Activated naive CD8-positive, alpha-beta T cell treated with anti-CD3 and anti-CD28 coated beads, Interleukin-2, amount 50 U/mL, for 24 hours (primary cell): ENCODE data around the gene TNFRSF19.

ENCODE experiments used
- ATAC-seq: fragments of 150-1000 bp; cut with Tn5 transposase; one replicate; pipeline ENCODE4 v1.10.0; 2021
- DNase-seq: peaks from one replicate; pipeline ENCODE4 v3.0.0; 2021
- H3K27ac Mint-ChIP-seq: one replicate; pipeline ENCODE4 v1.8.0; 2021; ENCODE audit warnings: mild to moderate bottlenecking, mixed read lengths
- H3K27me3 Mint-ChIP-seq: one replicate; pipeline ENCODE4 v1.8.0; 2021; ENCODE audit warnings: mixed read lengths
- H3K36me3 Mint-ChIP-seq: one replicate; pipeline ENCODE4 v1.8.0; 2021; ENCODE audit warnings: low read depth, mixed read lengths
- H3K4me1 Mint-ChIP-seq: one replicate; pipeline ENCODE4 v1.8.0; 2021; ENCODE audit warnings: mixed read lengths
- H3K4me3 Mint-ChIP-seq: one replicate; pipeline ENCODE4 v1.8.0; 2021; ENCODE audit warnings: mild to moderate bottlenecking, moderate library complexity, mixed read lengths
- H3K9me3 Mint-ChIP-seq: one replicate; pipeline ENCODE4 v1.8.0; 2021; ENCODE audit warnings: mixed read lengths

TNFRSF19 gene

DNA sequence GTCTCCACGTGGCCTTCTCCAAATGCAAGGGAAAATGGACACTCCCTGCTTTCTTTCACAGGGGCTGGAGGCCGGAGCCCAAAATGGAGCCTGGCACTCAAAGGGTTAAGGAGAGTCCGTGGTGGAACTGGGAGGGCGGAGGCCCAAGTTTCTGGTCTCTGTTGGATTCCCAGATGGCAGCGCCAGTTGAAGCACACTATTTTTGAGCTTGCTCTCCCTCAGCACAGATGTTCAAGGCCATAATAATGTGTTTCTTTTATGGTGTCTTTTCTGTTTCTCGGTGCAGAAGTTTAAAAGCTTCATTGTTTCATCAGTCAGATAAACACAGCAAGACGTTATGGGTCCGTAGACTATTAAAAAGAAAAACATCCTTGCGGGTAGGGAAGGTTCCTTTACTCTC is 67.6 kb downstream of the TNFRSF19 start:
- H3K27ac Mint-ChIP-seq: no peak overlapping the region
- peaks cover 2% of the 10 kb centered on the region for H3K27me3 Mint-ChIP-seq
- no peak for ATAC-seq
- no peaks in the 10 kb centered on the region for H3K9me3 Mint-ChIP-seq
- no peak for DNase-seq
- no peaks in the 10 kb centered on the region for H3K4me1 Mint-ChIP-seq
- no peaks in the 10 kb centered on the region for H3K36me3 Mint-ChIP-seq
- no peak overlapping the region for H3K4me3 Mint-ChIP-seq

DNA sequence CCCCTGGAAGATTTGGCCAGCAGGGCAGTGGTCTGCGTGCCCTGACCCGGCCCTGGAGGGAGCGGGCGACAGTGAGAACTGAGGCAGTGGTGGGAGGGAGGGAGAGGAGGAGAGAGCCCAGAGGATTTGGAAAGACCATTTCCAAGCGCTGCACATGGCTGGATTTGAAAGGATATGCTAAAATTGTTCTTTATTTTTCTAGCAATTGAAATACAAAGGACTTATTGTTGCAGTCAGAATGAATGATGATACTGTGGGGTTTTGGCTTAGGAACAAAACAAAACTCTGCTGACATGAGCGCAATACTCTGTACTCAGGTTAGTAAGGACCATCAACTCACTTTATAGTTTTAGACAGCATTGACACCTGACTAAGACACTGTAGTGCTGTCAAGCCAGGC is 69.5 kb downstream of the TNFRSF19 start:
- H3K36me3 Mint-ChIP-seq: no peaks in the 10 kb centered on the region
- H3K27ac Mint-ChIP-seq: no peak overlapping the region
- ATAC-seq: no peak

DNA sequence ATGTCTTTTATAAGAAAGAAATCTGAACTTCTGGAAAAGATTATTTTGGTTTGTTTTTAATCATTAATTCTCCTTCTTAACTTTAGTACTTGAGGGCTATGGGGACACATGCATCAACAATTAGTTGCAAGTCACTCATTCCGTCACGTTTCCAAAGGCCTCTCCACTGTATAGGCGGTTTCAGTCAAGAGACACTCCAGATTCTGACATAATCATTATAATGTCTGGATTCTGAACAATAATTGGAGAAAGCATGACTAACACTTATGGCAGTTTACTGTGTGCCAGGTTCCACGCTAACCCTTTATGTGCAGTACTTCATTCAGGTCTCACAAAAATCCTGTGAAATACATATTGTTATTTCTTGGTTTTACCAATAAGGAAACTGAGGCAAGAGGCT is 71.9 kb downstream of the TNFRSF19 start:
- H3K9me3 Mint-ChIP-seq: no peaks in the 10 kb centered on the region
- DNase-seq: no peak
- H3K36me3 Mint-ChIP-seq: no peaks in the 10 kb centered on the region
- H3K4me3 Mint-ChIP-seq: no peak overlapping the region
- H3K27me3 Mint-ChIP-seq: peaks cover 2% of the 10 kb centered on the region
- H3K4me1 Mint-ChIP-seq: no peaks in the 10 kb centered on the region
- no peak for ATAC-seq
- no peak overlapping the region for H3K27ac Mint-ChIP-seq

More for the DNA sequence above, 69.5 kb downstream of the TNFRSF19 start:
- Mint-ChIP-seq H3K4me1 (no peaks in the 10 kb centered on the region), H3K4me3 (no peak overlapping the region), H3K9me3 (no peaks in the 10 kb centered on the region), H3K27me3 (peaks cover 2% of the 10 kb centered on the region)
- no peak for DNase-seq

DNA sequence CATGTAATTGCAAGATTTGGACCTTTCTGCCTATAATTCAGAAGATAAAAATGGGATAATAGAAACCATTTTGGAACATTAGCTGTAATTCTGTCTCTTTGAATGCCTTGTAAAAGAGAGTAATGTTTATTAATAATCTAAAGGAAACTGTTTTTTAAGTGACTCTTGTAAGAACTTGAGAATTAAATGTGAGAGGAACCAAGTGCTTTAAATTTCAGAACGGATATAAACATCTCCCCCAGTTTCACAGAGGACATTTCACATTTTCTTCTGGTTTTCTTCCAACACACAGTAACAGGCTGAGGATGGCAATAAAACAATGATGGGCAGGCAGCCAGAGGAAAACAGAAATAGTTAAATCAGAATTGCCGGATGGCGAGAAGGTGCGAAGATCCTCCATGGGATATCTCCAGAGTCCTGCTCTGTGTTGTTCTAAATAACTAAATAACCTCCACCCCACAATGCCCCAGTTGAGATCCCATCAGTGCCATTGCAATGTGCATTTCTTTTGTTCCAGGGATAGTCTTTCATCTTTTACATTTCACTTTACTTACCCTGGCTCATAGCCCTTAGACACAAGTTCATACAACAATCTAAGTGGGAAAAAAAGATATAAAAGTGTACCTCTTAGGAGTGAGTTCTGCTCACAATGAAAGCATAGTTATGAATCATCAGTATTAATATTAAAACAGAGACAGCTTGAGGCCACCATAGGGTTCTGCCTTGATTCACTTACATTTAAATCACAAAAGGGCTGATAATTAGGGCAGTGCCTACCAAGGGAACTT is 73.3 kb downstream of the TNFRSF19 start:
- no peaks in the 10 kb centered on the region for H3K36me3 Mint-ChIP-seq
- H3K4me1 Mint-ChIP-seq: no peaks in the 10 kb centered on the region
- H3K27me3 Mint-ChIP-seq: peaks cover 7% of the 10 kb centered on the region
- ATAC-seq (peak; percentile 28), DNase-seq (no peak)
- H3K9me3 Mint-ChIP-seq: no peaks in the 10 kb centered on the region
- H3K4me3 Mint-ChIP-seq: no peak overlapping the region
- no peak overlapping the region for H3K27ac Mint-ChIP-seq

DNA sequence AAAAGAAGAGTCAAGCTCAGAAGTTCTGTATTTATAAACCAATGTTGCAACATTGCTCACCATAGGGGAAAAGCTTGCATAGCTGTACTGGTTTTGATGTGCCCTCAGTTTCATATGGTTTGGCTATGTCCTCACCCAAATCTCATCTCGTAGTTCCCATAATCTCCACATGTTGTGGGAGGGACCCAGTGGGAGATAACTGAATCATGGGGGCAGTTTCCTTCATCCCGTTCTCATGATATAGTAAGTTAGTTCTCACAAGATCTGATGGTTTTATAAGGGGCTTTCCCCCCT is 73.9 kb downstream of the TNFRSF19 start:
- DNase-seq: no peak
- Mint-ChIP-seq H3K36me3 (no peaks in the 10 kb centered on the region), H3K4me3 (no peak overlapping the region), H3K27me3 (peaks cover 8% of the 10 kb centered on the region), H3K27ac (no peak overlapping the region), H3K4me1 (no peaks in the 10 kb centered on the region), H3K9me3 (no peaks in the 10 kb centered on the region)
- ATAC-seq: peak; percentile 15

GRCh38 chr13:23644527-23645138 is 74.4 kb downstream of the TNFRSF19 start:
- Mint-ChIP-seq H3K27ac (no peak overlapping the region), H3K4me3 (no peak overlapping the region)

DNA sequence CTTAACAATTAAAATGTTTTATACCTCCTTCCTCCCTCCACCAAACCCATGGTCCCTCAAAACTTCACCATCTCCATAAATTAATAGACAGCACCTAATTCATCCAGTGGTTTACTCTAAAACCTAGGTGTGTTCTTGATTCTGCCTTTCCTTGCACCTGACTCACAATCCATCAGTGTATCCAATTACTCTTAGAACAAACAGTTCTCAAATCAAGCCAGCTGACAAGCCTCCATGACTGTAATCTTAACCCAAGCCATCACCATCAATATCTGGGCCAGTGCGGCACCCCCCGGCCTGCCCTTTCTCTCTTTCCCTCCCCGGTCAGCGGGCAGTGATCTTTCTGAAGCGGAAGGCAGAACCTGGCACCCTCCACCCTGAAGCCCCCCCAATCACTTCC is 75.6 kb downstream of the TNFRSF19 start:
- no peak for DNase-seq
- Mint-ChIP-seq H3K9me3 (no peaks in the 10 kb centered on the region), H3K4me1 (no peaks in the 10 kb centered on the region), H3K36me3 (no peaks in the 10 kb centered on the region), H3K4me3 (no peak overlapping the region), H3K27me3 (peaks cover 17% of the 10 kb centered on the region), H3K27ac (no peak overlapping the region)
- no peak for ATAC-seq

More at GRCh38 chr13:23644527-23645138, 74.4 kb downstream of the TNFRSF19 start:
- H3K27me3 Mint-ChIP-seq: peaks cover 12% of the 10 kb centered on the region
- no peak for ATAC-seq
- DNase-seq: no peak
- no peaks in the 10 kb centered on the region for H3K9me3 Mint-ChIP-seq
- H3K36me3 Mint-ChIP-seq: no peaks in the 10 kb centered on the region
- H3K4me1 Mint-ChIP-seq: no peaks in the 10 kb centered on the region

DNA sequence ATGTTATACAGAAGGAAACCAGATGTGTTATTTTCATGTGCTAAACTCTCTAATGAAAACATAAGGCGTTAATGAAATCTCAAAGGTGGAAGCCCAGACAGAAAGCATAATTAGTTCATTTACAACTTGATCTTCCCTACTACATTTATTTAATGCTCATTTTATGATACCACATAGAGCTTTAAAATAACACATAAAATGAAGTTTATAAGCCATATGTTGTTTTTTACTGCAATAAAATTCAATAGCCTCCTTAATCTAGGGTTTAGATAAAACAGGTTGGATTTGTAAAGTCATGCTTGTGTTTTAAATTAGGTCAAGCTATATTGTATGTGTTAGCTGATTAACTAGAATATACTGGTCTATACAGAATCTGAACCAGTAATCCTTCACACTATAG is 81.2 kb downstream of the TNFRSF19 start:
- DNase-seq (no peak), ATAC-seq (no peak)
- peaks cover 22% of the 10 kb centered on the region for H3K27me3 Mint-ChIP-seq
- peaks cover 9% of the 10 kb centered on the region for H3K4me1 Mint-ChIP-seq
- H3K27ac Mint-ChIP-seq: no peak overlapping the region
- no peaks in the 10 kb centered on the region for H3K9me3 Mint-ChIP-seq
- H3K4me3 Mint-ChIP-seq: no peak overlapping the region
- no peaks in the 10 kb centered on the region for H3K36me3 Mint-ChIP-seq

GRCh38 chr13:23651887-23652286 is 81.7 kb downstream of the TNFRSF19 start:
- DNase-seq (no peak), ATAC-seq (peak; percentile 85)
- Mint-ChIP-seq H3K27me3 (peaks cover 22% of the 10 kb centered on the region), H3K9me3 (no peaks in the 10 kb centered on the region), H3K27ac (no peak overlapping the region), H3K36me3 (no peaks in the 10 kb centered on the region), H3K4me3 (no peak overlapping the region), H3K4me1 (peaks cover 9% of the 10 kb centered on the region)

GRCh38 chr13:23652909-23653726 is 82.9 kb downstream of the TNFRSF19 start:
- DNase-seq: no peak
- H3K4me1 Mint-ChIP-seq: peaks cover 9% of the 10 kb centered on the region
- H3K4me3 Mint-ChIP-seq: no peak overlapping the region
- no peaks in the 10 kb centered on the region for H3K9me3 Mint-ChIP-seq
- ATAC-seq: no peak
- no peaks in the 10 kb centered on the region for H3K36me3 Mint-ChIP-seq
- no peak overlapping the region for H3K27ac Mint-ChIP-seq
- peaks cover 20% of the 10 kb centered on the region for H3K27me3 Mint-ChIP-seq

DNA sequence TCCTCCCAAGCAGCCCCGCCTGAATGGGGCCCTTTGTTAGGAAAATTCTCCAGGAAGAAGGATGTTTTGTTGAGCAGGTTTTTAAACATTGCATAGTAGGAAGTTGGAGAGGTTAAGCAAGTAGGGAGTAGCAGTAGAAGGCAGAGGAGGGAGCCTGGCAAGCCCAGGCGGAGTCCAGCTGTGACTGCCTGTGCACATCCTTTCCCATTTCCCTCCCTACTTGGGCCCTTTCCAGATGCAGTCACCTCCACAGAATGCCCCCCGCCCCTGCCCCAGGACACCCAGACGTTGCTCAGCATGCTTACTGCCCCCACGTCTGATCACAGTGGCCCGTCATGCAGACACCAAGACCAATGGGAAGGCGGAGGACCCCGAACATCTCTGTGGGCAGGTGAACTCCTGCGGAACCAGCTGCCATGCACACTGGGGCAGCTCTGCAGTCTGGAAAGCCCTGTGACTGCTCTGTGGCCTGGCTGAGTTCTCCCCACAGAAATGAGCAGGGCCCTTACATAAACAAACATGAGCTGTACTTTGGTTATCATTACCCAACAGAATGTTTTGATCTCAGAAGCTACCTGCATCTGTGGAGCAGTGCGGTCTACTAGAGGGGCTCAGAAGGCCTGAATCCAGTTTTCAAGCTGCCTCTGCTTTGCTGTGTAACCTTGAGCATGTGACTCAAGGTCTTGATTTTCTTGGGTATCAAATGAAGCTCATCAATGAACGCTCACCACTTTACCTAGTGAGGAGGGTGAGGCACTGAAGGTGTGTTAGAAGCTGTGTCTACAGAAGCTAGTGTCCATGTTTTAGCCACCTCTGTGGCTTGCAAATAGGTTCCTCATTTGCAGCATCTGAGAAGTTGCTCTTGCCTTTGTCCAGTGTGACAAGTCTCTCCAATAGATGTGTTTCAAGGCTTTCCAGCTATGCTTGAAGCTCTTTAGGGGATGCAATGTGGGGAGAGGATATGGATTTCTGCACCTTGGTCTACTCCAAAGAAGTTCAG is 84.2 kb downstream of the TNFRSF19 start:
- no peak for ATAC-seq
- Mint-ChIP-seq H3K27ac (no peak overlapping the region), H3K36me3 (no peaks in the 10 kb centered on the region), H3K27me3 (peaks cover 14% of the 10 kb centered on the region), H3K9me3 (no peaks in the 10 kb centered on the region), H3K4me1 (peaks cover 9% of the 10 kb centered on the region), H3K4me3 (no peak overlapping the region)
- DNase-seq: no peak

DNA sequence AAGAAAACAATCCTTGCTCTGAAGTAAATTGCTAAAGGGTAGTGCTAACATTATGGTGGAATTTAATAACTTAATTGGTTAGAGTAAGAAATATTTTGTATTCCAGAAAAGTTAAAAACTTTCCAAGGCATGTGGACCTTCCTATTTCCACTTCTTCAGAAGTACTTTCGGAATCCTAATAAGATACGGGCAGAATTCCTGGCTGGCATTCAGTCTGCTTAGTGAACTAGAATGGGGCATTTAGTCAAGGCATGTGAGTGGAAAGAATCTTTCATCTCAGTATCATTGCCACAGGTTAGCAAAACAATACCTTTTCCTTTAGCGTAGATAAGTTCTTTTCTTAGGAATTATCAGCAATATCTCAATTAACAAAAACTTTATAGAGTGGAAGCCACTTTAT is 85.1 kb downstream of the TNFRSF19 start:
- Mint-ChIP-seq H3K27me3 (peaks cover 6% of the 10 kb centered on the region), H3K9me3 (no peaks in the 10 kb centered on the region), H3K36me3 (no peaks in the 10 kb centered on the region), H3K27ac (no peak overlapping the region), H3K4me3 (no peak overlapping the region), H3K4me1 (peaks cover 9% of the 10 kb centered on the region)
- ATAC-seq (no peak), DNase-seq (no peak)

- no peaks in the 10 kb centered on the region for H3K36me3 Mint-ChIP-seq
- no peak for ATAC-seq
- H3K27ac Mint-ChIP-seq: no peak overlapping the region
- no peak overlapping the region for H3K4me3 Mint-ChIP-seq
- no peaks in the 10 kb centered on the region for H3K9me3 Mint-ChIP-seq
- no peak for DNase-seq
- peaks cover 6% of the 10 kb centered on the region for H3K27me3 Mint-ChIP-seq
- peaks cover 9% of the 10 kb centered on the region for H3K4me1 Mint-ChIP-seq
Observed at GRCh38 chr13:23656637-23657371, 86.6 kb downstream of the TNFRSF19 start.
